GM12878 (cell line): ENCODE measurements around the gene SRSF2. TPM values are rescaled to one million over a fixed set of nuclear protein-coding genes. Genes with fewer than 3 reads are reported as not detected.

Source experiments
- ATAC-seq: fragments of 200-7000 bp; cut with Tn5 transposase; 3 replicates; pipeline ENCODE4 v1.9.1; 2020; ENCODE audit warnings: mild to moderate bottlenecking, moderate library complexity
- BruUV-seq: library from RNA; stranded (reverse); fragments of 400-500 nt; replicated peaks from 2 replicates; lab custom pipeline; 2021; lab: Mats Ljungman, UMichigan
- CTCF ChIA-PET: fragments of 300-600 bp; sonication (Branson Sonifier 250); formaldehyde crosslinking; extraction: SDS; loops from one replicate; lab custom pipeline; 2021; ENCODE audit warnings: inconsistent platforms; lab: Yijun Ruan, JAX
- POLR2A ChIA-PET: fragments of 350-600 bp; formaldehyde crosslinking; extraction: SDS; loops from one replicate; lab custom pipeline; 2021; ENCODE audit warnings: inconsistent platforms; lab: Charles Lee
- RAD21 ChIA-PET: fragments of 300-600 bp; sonication (Branson Sonifier 250); formaldehyde crosslinking; loops from one replicate; lab custom pipeline; 2023; ENCODE audit warnings: antibody characterized with exemption; ENCODE audit not compliant: unreplicated experiment; lab: Charles Lee
- SMC1A ChIA-PET: fragments of 300-600 bp; sonication (Branson Sonifier 250); formaldehyde crosslinking; loops from one replicate; lab custom pipeline; 2023; ENCODE audit not compliant: unreplicated experiment, uncharacterized antibody; lab: Charles Lee
- DNase-seq: peaks from one replicate; pipeline ENCODE4 v3.0.0-alpha.2; 2011; ENCODE audit warnings: low read depth, low spot score
- FAIRE-seq: peaks from 3 replicates; lab custom pipeline; 2011; peaks lifted over from hg19 to GRCh38; lab: Jason Lieb, UNC
- H2AFZ ChIP-seq: 2 replicates; pipeline ENCODE4 v1.6.0; 2011; ENCODE audit warnings: low read depth, low read length, control low read depth; ENCODE audit not compliant: control insufficient read depth
- H3K27ac ChIP-seq: 2 replicates; pipeline ENCODE4 v1.5.1; 2011; ENCODE audit warnings: control low read depth; ENCODE audit not compliant: control insufficient read depth, insufficient read depth
- H3K27me3 ChIP-seq, 2 experiments: replicated peaks in 1 of 2; 2 replicates each; pipeline versions ENCODE4 v1.6.0 to v1.6.1; 2011; ENCODE audit warnings: low read length in 1 of 2; ENCODE audit not compliant: control insufficient read depth in 2 of 2, insufficient read depth in 2 of 2
- H3K36me3 ChIP-seq, 2 experiments: 2 replicates each; pipeline ENCODE4 v1.5.1; 2011; ENCODE audit warnings: low read length in 1 of 2; ENCODE audit not compliant: control insufficient read depth in 2 of 2, insufficient read depth in 2 of 2
- H3K4me1 ChIP-seq: 2 replicates; pipeline ENCODE4 v1.6.1; 2011; ENCODE audit warnings: mild to moderate bottlenecking, low read length, moderate library complexity, mixed read lengths; ENCODE audit not compliant: control insufficient read depth, insufficient read depth
- H3K4me2 ChIP-seq: 2 replicates; pipeline ENCODE4 v1.6.0; 2011; ENCODE audit warnings: control low read depth; ENCODE audit not compliant: control insufficient read depth, insufficient read depth
- H3K4me3 ChIP-seq: fragments of 200-600 bp; sonication (generic); 2 replicates; pipeline ENCODE4 v1.5.1; 2016
- H3K79me2 ChIP-seq: 2 replicates; pipeline ENCODE4 v1.6.0; 2011; ENCODE audit warnings: low read length; ENCODE audit not compliant: control insufficient read depth, insufficient read depth
- H3K9ac ChIP-seq: 2 replicates; pipeline ENCODE4 v1.8.0; 2011; ENCODE audit warnings: low read length, control low read depth, mixed read lengths; ENCODE audit not compliant: control insufficient read depth, insufficient read depth
- H3K9me3 ChIP-seq: replicated peaks from 3 replicates; pipeline ENCODE4 v1.5.1; 2011; ENCODE audit warnings: mild to moderate bottlenecking, low read length; ENCODE audit not compliant: control insufficient read depth, insufficient read depth
- H4K20me1 ChIP-seq: 2 replicates; pipeline ENCODE4 v1.6.0; 2011; ENCODE audit not compliant: control insufficient read depth, insufficient read depth
- ATF7 ChIP-seq: fragments of 450-650 bp; IDR thresholded peaks from 2 replicates; pipeline ENCODE4 v1.6.1; 2016; ENCODE audit warnings: low read depth, mild to moderate bottlenecking
- PAX5 ChIP-seq: IDR thresholded peaks from 2 replicates; pipeline ENCODE4 v1.6.1; 2011; ENCODE audit warnings: low read depth, low read length, borderline replicate concordance
- SMARCA5 ChIP-seq: fragments of 450-650 bp; IDR thresholded peaks from 2 replicates; pipeline ENCODE4 v1.6.1; 2017; ENCODE audit warnings: mild to moderate bottlenecking
- WGBS: methylation state at CpG from one replicate; pipeline ENCODE4 v1.1.6; 2016; ENCODE audit warnings: low lambda C conversion rate; ENCODE audit not compliant: insufficient replicate concordance, insufficient coverage; ENCODE audit errors: missing lambda C conversion rate; 5-methylcytosine and 5-hydroxymethylcytosine counted together
- in situ Hi-C: fragments of 300-500 bp; cut with MboI; formaldehyde crosslinking; loops from 9 replicates; pipeline ENCODE4 v1.14.3; 2018; ENCODE audit warnings: mixed read lengths
- intact Hi-C: fragments of 100-400 bp; cut with micrococcal nuclease; formaldehyde crosslinking; loops from one replicate; pipeline ENCODE4 v1.14.2; 2022; ENCODE audit not compliant: unreplicated experiment
- polyA plus RNA-seq, 11 experiments: library from polyadenylated mRNA; depleted of rRNA in 4 of 11; unstranded in 6 of 11; stranded (reverse) in 5 of 11; fragments of >200 nt; fragmentation: Nextera tagmentation in 4 of 11; fragmentation: Illumina TruSeq in 1 of 11; extraction: Ambion mirVana in 4 of 11; extraction: Trizol in 1 of 11; gene quantifications; 1 replicate in 1 of 11; 2 replicates in 10 of 11; pipeline versions ENCODE4 v1.2.1 to v1.2.3, GENCODE V29; 2011 to 2016; ENCODE audit warnings: inconsistent platforms in 2 of 11, missing spikeins in 2 of 11, low read depth in 1 of 11
- total RNA-seq, 4 experiments: library from RNA; depleted of rRNA in 3 of 4; stranded (reverse); fragments of >200 nt in 3 of 4; fragmentation: Illumina TruSeq in 1 of 4; extraction: Trizol in 1 of 4; gene quantifications; 2 replicates each; pipeline versions ENCODE4 v1.2.1 to v1.2.3, GENCODE V29; 2013 to 2021
- TF ChIP-seq, protein P1 (sequence below): IDR thresholded peaks from 2 replicates; pipeline ENCODE4 v1.6.1; 2012; ENCODE audit warnings: low read depth, low read length, improper control_type of control experiment
- TF ChIP-seq, protein P2 (sequence below): IDR thresholded peaks from 2 replicates; pipeline ENCODE4 v1.6.1; 2011; ENCODE audit warnings: borderline replicate concordance, low read depth, mild to moderate bottlenecking, moderate library complexity, low read length; ENCODE audit not compliant: insufficient read depth, poor library complexity, severe bottlenecking
- TF ChIP-seq, protein P3 (sequence below): fragments of 450-650 bp; formaldehyde crosslinking; IDR thresholded peaks from 2 replicates; pipeline ENCODE4 v1.4.0; 2022; ENCODE audit warnings: mild to moderate bottlenecking, moderate library complexity
- TF ChIP-seq, protein P4 (sequence below), 3 experiments: IDR thresholded peaks in 2 of 3; conservative IDR thresholded peaks in 1 of 3; 2 replicates each; pipeline ENCODE4 v1.5.1; 2011; ENCODE audit warnings: low read depth in 3 of 3, low read length in 3 of 3, mild to moderate bottlenecking in 3 of 3, control low read depth in 2 of 3, moderate library complexity in 2 of 3, inconsistent platforms in 1 of 3, mixed read lengths in 1 of 3; ENCODE audit not compliant: control insufficient read depth in 2 of 3, insufficient read depth in 1 of 3; ENCODE audit errors: extremely low read depth in 1 of 3

SRSF2 gene
- total and polyA plus RNA-seq, 10 of the 15 experiments (the other 5 are each of a cell fraction or from before 2014, with no cell fraction given), result 225 to 795 (median 410) TPM

DNA sequence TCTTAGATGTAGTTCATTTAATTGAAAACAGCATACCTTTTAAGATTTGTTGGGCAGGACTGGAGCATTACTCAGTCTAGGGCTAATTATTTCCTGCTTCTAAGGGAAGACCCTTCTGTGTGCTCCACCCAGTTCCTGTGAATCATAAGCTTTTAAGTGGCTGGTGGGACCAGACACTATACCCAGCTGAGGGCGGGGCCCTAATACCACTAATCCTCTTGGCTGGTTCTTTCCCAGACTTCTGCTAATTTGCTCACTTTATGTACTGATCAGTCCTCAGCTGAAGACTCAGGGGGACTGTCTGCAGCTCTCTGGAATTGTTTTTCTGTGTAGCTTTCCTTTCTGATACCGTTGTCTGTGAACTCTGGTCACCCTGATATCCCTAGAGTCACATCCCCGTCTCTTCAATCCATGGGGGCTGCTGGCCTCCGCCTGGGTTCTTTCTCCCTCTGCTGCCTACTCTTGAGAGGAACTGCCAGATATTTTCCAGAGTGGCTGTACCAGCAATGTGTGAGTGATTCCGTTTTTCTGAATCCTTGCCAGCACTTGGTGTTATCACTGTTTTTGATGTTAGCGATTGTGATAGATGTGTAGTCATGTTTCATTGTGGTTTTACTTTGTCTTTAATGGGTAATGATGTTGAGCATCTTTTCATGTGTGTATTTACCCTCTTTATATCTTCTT, 35.9 kb upstream of the SRSF2 start:
- H2AFZ ChIP-seq, result no peak overlapping the region
- H4K20me1 ChIP-seq, result no peaks in the 10 kb centered on the region
- no peak overlapping the region for H3K9ac ChIP-seq
- no TSS peak for BruUV-seq
- DNase-seq (no peak), ATAC-seq (peak; percentile 69), FAIRE-seq (no peak)
- SMC1A ChIA-PET, result interaction anchor here (1.0 kb wide), 1 partner anchor 92 kb away, joined by 4 read pairs; no protein-coding TSS in a partner anchor
- intact Hi-C loops (no loop called here), in situ Hi-C loops (no loop called here)
- H3K4me2 ChIP-seq, result no peak overlapping the region
- TF ChIP-seq, protein P1, sequence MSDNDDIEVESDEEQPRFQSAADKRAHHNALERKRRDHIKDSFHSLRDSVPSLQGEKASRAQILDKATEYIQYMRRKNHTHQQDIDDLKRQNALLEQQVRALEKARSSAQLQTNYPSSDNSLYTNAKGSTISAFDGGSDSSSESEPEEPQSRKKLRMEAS, result no peak
- TF ChIP-seq, protein P2, sequence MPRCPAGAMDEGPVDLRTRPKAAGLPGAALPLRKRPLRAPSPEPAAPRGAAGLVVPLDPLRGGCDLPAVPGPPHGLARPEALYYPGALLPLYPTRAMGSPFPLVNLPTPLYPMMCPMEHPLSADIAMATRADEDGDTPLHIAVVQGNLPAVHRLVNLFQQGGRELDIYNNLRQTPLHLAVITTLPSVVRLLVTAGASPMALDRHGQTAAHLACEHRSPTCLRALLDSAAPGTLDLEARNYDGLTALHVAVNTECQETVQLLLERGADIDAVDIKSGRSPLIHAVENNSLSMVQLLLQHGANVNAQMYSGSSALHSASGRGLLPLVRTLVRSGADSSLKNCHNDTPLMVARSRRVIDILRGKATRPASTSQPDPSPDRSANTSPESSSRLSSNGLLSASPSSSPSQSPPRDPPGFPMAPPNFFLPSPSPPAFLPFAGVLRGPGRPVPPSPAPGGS, result peak; percentile 42
- no peaks in the 10 kb centered on the region for H3K4me1 ChIP-seq
- RAD21 ChIA-PET, result no interaction called here
- 95% methylated on average over 6 of the region's 6 CpGs for WGBS
- no peaks in the 10 kb centered on the region; the same call in 2 of the 3 replicates for H3K9me3 ChIP-seq
- H3K36me3 ChIP-seq, result peaks cover 2 to 10% of the 10 kb centered on the region in 2 experiments
- CTCF ChIA-PET, result no interaction called here
- H3K79me2 ChIP-seq, result no peaks in the 10 kb centered on the region
- no peak overlapping the region for H3K27ac ChIP-seq
- no peaks in the 10 kb centered on the region for H3K27me3 ChIP-seq
- POLR2A ChIA-PET, result interaction anchor here (0.7 kb wide), 1 partner anchor 337 kb away, joined by 3 read pairs; no protein-coding TSS in a partner anchor
- H3K4me3 ChIP-seq, result no peak overlapping the region

DNA sequence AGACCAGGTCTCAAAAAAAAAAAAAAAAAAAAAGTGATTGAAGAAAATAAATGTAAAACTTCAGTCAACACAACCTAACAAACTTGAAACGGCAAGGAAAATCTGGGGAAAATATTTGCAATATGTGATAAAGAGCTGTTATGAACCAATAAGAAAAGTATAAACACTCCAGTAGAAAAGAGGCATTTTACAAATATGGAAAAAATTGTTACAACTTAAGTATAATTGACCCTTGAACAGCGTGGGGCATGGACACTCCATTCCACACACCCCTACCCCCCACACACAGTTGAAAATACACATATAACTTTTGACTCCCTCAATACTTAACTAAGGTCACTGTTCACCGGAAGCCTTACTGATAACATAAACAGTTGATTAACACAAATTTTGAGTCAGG, 21.4 kb upstream of the SRSF2 start:
- CTCF ChIA-PET, result interaction anchor here (0.8 kb wide), 1 partner anchor 266 kb away, joined by 3 read pairs; no protein-coding TSS in a partner anchor
- TF ChIP-seq PAX5 (no peak), ATF7 (no peak), SMARCA5 (no peak)
- TF ChIP-seq, protein P3, sequence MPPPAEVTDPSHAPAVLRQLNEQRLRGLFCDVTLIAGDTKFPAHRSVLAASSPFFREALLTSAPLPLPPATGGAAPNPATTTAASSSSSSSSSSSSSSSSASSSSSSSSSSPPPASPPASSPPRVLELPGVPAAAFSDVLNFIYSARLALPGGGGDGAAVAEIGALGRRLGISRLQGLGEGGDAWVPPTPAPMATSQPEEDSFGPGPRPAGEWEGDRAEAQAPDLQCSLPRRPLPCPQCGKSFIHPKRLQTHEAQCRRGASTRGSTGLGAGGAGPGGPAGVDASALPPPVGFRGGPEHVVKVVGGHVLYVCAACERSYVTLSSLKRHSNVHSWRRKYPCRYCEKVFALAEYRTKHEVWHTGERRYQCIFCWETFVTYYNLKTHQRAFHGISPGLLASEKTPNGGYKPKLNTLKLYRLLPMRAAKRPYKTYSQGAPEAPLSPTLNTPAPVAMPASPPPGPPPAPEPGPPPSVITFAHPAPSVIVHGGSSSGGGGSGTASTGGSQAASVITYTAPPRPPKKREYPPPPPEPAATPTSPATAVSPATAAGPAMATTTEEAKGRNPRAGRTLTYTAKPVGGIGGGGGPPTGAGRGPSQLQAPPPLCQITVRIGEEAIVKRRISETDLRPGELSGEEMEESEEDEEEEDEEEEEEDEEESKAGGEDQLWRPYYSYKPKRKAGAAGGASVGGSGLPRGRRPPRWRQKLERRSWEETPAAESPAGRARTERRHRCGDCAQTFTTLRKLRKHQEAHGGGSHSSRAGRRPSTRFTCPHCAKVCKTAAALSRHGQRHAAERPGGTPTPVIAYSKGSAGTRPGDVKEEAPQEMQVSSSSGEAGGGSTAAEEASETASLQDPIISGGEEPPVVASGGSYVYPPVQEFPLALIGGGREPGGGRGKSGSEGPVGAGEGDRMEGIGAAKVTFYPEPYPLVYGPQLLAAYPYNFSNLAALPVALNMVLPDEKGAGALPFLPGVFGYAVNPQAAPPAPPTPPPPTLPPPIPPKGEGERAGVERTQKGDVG (CRISPR knock-in tag), result no peak
- TF ChIP-seq, protein P4, sequence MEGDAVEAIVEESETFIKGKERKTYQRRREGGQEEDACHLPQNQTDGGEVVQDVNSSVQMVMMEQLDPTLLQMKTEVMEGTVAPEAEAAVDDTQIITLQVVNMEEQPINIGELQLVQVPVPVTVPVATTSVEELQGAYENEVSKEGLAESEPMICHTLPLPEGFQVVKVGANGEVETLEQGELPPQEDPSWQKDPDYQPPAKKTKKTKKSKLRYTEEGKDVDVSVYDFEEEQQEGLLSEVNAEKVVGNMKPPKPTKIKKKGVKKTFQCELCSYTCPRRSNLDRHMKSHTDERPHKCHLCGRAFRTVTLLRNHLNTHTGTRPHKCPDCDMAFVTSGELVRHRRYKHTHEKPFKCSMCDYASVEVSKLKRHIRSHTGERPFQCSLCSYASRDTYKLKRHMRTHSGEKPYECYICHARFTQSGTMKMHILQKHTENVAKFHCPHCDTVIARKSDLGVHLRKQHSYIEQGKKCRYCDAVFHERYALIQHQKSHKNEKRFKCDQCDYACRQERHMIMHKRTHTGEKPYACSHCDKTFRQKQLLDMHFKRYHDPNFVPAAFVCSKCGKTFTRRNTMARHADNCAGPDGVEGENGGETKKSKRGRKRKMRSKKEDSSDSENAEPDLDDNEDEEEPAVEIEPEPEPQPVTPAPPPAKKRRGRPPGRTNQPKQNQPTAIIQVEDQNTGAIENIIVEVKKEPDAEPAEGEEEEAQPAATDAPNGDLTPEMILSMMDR (IDR thresholded peaks at IDR 0.05 in 2 of 3, conservative IDR thresholded peaks at IDR 0.05 in 1 of 3; ENCODE audit: control insufficient read depth in 2 of 3, extremely low read depth in 1 of 3, insufficient read depth in 1 of 3, low read depth in 3 of 3, low read length in 3 of 3), result no peak

More for the DNA sequence above, 21.4 kb upstream of the SRSF2 start:
- H3K4me3 ChIP-seq, result no peak overlapping the region
- no peaks in the 10 kb centered on the region for H3K79me2 ChIP-seq
- no peak overlapping the region for H3K4me2 ChIP-seq
- no peaks in the 10 kb centered on the region for H3K27me3 ChIP-seq
- FAIRE-seq, result no peak
- no peaks in the 10 kb centered on the region for H4K20me1 ChIP-seq
- H2AFZ ChIP-seq, result no peak overlapping the region
- no peaks in the 10 kb centered on the region for H3K9me3 ChIP-seq
- H3K4me1 ChIP-seq, result no peaks in the 10 kb centered on the region; the same call in 1 of the 2 replicates
- ChIA-PET SMC1A (no interaction called here), RAD21 (no interaction called here), POLR2A (interaction anchor here (0.6 to 0.7 kb wide), 2 partner anchors 15 to 57 kb away, joined by 4 to 6 read pairs; no protein-coding TSS in a partner anchor)
- H3K27ac ChIP-seq, result no peak overlapping the region
- H3K9ac ChIP-seq, result no peak overlapping the region
- WGBS, result 97% methylated on average over 3 of the region's 3 CpGs
- DNase-seq, result no peak
- in situ Hi-C loops, result no loop called here
- no peak for ATAC-seq
- intact Hi-C loops, result no loop called here
- no TSS peak for BruUV-seq
- peaks cover 0 to 11% of the 10 kb centered on the region in 2 experiments; a peak in 2 of 4 replicates for H3K36me3 ChIP-seq
